Naive thymus-derived CD4-positive, alpha-beta T cell (primary cell): Measurements from ENCODE around the gene LHPP. TPM values are rescaled to one million over a fixed set of nuclear protein-coding genes. Genes with fewer than 3 reads are reported as not detected.
"Not testable (repeated sequence)": the region's sequence is repeated elsewhere in the genome, so short reads cannot be mapped to it uniquely, and the experiment has no call there.

Source experiments
- ATAC-seq: fragments of 150-1000 bp; cut with Tn5 transposase; 2 replicates; pipeline ENCODE4 v1.10.0; 2021; ENCODE audit warnings: mild to moderate bottlenecking, moderate library complexity
- CTCF ChIA-PET: fragments of 350-600 bp; sonication (Branson Sonifier 250); formaldehyde crosslinking; loops from one replicate; lab custom pipeline; 2021; ENCODE audit warnings: antibody characterized with exemption; lab: Charles Lee
- POLR2A ChIA-PET: fragments of 350-600 bp; sonication (Branson Sonifier 250); formaldehyde crosslinking; loops from one replicate; lab custom pipeline; 2021; ENCODE audit warnings: antibody characterized with exemption, inconsistent platforms; lab: Charles Lee
- DNase-seq, 9 donors: peaks; one replicate each; pipeline versions ENCODE4 v3.0.0 to v3.0.0-alpha.2; 2020 to 2022; ENCODE audit warnings: mixed read lengths in 1 of 9
- H3K27ac ChIP-seq: one replicate; pipeline ENCODE4 v1.7.0; 2013; ENCODE audit warnings: mild to moderate bottlenecking, low read depth, low read length, moderate library complexity
- H3K27me3 ChIP-seq, 2 donors: one replicate each; pipeline ENCODE4 v1.7.0; 2013; ENCODE audit warnings: low read length in 2 of 2, mild to moderate bottlenecking in 2 of 2, moderate library complexity in 2 of 2; ENCODE audit not compliant: control insufficient read depth in 2 of 2, insufficient read depth in 2 of 2
- H3K36me3 ChIP-seq, 3 experiments: 1 replicate in 2 of 3; 2 replicates in 1 of 3; pipeline ENCODE4 v1.7.0; 2013; ENCODE audit warnings: low read length in 3 of 3, mild to moderate bottlenecking in 3 of 3, moderate library complexity in 1 of 3; ENCODE audit not compliant: insufficient read depth in 3 of 3, control insufficient read depth in 2 of 3
- H3K4me1 ChIP-seq, 2 donors: one replicate each; pipeline ENCODE4 v1.7.0; 2013; ENCODE audit warnings: low read length in 2 of 2, mild to moderate bottlenecking in 2 of 2, moderate library complexity in 1 of 2; ENCODE audit not compliant: control insufficient read depth in 2 of 2, insufficient read depth in 2 of 2
- H3K4me3 ChIP-seq: 2 replicates; pipeline ENCODE4 v1.7.0; 2013; ENCODE audit warnings: mild to moderate bottlenecking, low read length
- H3K9me3 ChIP-seq, 3 experiments: 1 replicate in 2 of 3; 2 replicates in 1 of 3; pipeline ENCODE4 v1.7.0; 2013; ENCODE audit warnings: low read length in 3 of 3; ENCODE audit not compliant: control insufficient read depth in 2 of 3
- H3K27ac Mint-ChIP-seq, 9 donors: one replicate each; pipeline ENCODE4 v1.8.0; 2020 to 2022; ENCODE audit warnings: mixed read lengths in 9 of 9, mild to moderate bottlenecking in 8 of 9, moderate library complexity in 5 of 9, inconsistent platforms in 2 of 9
- H3K27me3 Mint-ChIP-seq, 5 donors: one replicate each; pipeline ENCODE4 v1.8.0; 2021 to 2022; ENCODE audit warnings: mixed read lengths in 5 of 5, mild to moderate bottlenecking in 1 of 5
- H3K36me3 Mint-ChIP-seq, 5 donors: one replicate each; pipeline ENCODE4 v1.8.0; 2020 to 2022; ENCODE audit warnings: mixed read lengths in 5 of 5, mild to moderate bottlenecking in 3 of 5, inconsistent platforms in 1 of 5
- H3K4me1 Mint-ChIP-seq, 7 donors: one replicate each; pipeline ENCODE4 v1.8.0; 2020 to 2022; ENCODE audit warnings: mixed read lengths in 7 of 7, mild to moderate bottlenecking in 3 of 7, inconsistent platforms in 1 of 7
- H3K4me3 Mint-ChIP-seq, 10 donors: one replicate each; pipeline ENCODE4 v1.8.0; 2020 to 2022; ENCODE audit warnings: mild to moderate bottlenecking in 10 of 10, mixed read lengths in 10 of 10, moderate library complexity in 6 of 10, inconsistent platforms in 2 of 10
- H3K9me3 Mint-ChIP-seq, 11 donors: one replicate each; pipeline ENCODE4 v1.8.0; 2020 to 2022; ENCODE audit warnings: mixed read lengths in 11 of 11, mild to moderate bottlenecking in 4 of 11, inconsistent platforms in 1 of 11, moderate library complexity in 1 of 11
- intact Hi-C, 2 donors: fragments of 100-400 bp; cut with micrococcal nuclease; formaldehyde crosslinking; loops; one replicate each; pipeline ENCODE4 v1.15.1; 2023
- polyA plus RNA-seq, 2 donors: library from polyadenylated mRNA; unstranded; fragments of 300-500 nt; fragmentation: Illumina TruSeq; gene quantifications; one replicate each; pipeline ENCODE4 v1.2.3, GENCODE V29; 2021
- total RNA-seq, 6 experiments: library from RNA in 5 of 6; stranded (reverse) in 5 of 6; gene quantifications; 1 replicate in 5 of 6; 2 replicates in 1 of 6; pipeline ENCODE4 v1.2.3 and lab custom pipeline; 2021 to 2026

The LHPP gene
- total and polyA plus RNA-seq, 7 experiments from 2014 or later: 19.8 to 31.2 (median 23.4) TPM

DNA sequence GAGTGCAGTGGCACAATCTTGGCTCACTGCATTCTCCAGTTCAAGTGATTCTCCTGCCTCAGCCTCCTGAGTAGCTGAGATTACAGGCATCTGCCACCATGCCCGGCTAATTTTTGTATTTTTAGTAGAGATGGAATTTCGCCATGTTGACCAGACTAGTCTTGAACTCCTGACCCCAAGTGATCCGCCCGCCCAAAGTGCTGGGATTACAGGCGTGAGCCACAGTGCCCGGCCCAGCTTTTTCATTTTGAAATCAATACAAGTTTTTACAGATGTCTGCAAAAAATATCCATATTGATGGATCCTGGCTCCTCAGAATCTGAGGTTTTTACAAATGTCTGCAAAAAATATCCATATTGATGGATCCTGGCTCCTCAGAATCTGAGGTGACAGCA lies 126.7 kb downstream of the LHPP start:
- H3K9me3 ChIP-seq, DNase-seq, H3K27ac ChIP-seq, H3K27me3 Mint-ChIP-seq, ATAC-seq, H3K9me3 Mint-ChIP-seq, POLR2A ChIA-PET, H3K4me3 Mint-ChIP-seq, H3K4me1 ChIP-seq, H3K36me3 ChIP-seq, intact Hi-C loops, H3K27ac Mint-ChIP-seq, H3K4me1 Mint-ChIP-seq, H3K4me3 ChIP-seq, CTCF ChIA-PET, H3K27me3 ChIP-seq: not testable (repeated sequence)
- peaks cover 2 to 15% (median 7%) of the 10 kb centered on the region in 5 donors for H3K36me3 Mint-ChIP-seq

DNA sequence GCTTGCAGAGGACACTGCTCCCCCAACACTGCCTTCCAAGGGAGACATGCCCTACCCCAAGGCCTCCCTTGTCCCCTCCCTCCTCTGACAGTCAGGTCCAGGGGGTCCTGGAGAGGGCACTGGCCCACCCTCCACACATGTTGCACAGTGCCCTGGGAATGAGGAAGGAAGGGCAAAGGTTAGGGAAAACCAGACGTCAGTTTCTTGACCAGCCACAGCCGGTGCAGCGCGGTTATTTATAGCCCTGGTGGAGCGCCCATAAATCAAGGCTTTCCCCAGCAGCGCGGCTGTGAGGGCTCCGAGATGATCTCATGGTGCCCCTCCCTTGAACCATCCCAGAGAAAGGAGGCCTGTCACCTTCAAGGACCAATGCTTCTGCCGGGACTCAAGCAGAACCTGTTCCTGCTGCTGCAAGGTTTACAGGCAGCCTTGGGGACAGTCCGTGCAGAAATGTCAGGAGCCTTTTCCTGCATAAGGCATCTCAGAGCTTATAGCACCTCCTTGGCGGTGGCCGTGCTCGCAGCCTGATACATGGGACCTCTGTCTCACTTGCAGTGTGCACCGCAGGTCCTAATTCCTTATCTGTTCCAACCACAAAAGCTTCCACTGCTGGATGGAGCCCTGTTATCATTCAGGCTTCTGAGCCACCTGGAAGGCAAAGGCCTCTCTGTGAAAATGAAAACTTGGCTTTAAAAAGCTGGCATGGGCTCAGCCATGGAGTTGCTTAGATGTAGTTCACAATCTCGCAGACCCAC lies 127.3 kb downstream of the LHPP start:
- H3K27ac Mint-ChIP-seq: no peak overlapping the region
- no peaks in the 10 kb centered on the region for H3K4me1 ChIP-seq
- peaks cover 0 to 4% (median 0%) of the 10 kb centered on the region in 11 donors for H3K9me3 Mint-ChIP-seq
- peak; percentile 24 for ATAC-seq
- peaks cover 0 to 4% (median 0%) of the 10 kb centered on the region in 5 donors for H3K27me3 Mint-ChIP-seq
- POLR2A ChIA-PET: no interaction called here
- no peaks in the 10 kb centered on the region for H3K27me3 ChIP-seq
- peaks cover 2 to 12% (median 7%) of the 10 kb centered on the region in 5 donors for H3K36me3 Mint-ChIP-seq
- H3K4me3 Mint-ChIP-seq: no peak overlapping the region
- no peak overlapping the region for H3K4me3 ChIP-seq
- H3K36me3 ChIP-seq: no peaks in the 10 kb centered on the region
- H3K9me3 ChIP-seq: no peaks in the 10 kb centered on the region
- DNase-seq: no peak
- CTCF ChIA-PET: no interaction called here
- intact Hi-C loops: no loop called here
- H3K4me1 Mint-ChIP-seq: peaks cover 0 to 4% (median 0%) of the 10 kb centered on the region in 7 donors
- H3K27ac ChIP-seq: no peak overlapping the region

DNA sequence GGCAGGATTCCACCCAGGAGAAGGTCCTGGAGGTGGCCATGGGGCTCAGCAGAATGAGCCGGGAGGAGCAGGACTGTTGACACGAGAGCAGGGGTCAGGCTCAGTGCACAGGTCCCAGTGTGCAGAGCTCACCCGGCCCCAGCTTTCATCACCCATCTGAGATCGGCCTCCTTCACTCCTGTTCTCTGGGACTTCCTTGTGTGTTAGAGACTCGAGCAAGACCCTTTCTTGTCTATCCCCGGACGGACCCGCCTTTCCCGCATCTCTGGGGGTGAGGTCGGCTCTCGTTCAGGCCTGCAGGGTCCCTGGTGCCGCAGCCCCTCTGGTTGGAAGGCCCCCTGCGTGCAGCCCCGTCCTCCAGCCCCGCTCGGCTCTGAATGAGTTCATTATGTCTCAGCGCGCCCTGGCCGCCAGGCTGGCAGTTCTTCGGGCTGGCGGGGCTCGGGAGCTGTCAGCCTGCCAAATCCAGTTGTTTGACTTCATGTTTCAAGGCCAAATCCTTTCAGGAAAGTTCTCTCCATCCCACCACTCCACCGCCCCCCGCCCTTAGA lies 127.9 kb downstream of the LHPP start:
- no peak overlapping the region for H3K4me3 Mint-ChIP-seq
- H3K4me1 Mint-ChIP-seq: peaks cover 0 to 4% (median 0%) of the 10 kb centered on the region in 7 donors
- H3K27ac Mint-ChIP-seq: no peak overlapping the region
- ATAC-seq: no peak
- H3K9me3 ChIP-seq: no peaks in the 10 kb centered on the region
- CTCF ChIA-PET: no interaction called here
- peaks cover 0 to 2% (median 0%) of the 10 kb centered on the region in 5 donors for H3K27me3 Mint-ChIP-seq
- H3K36me3 ChIP-seq: no peaks in the 10 kb centered on the region
- no peak overlapping the region for H3K4me3 ChIP-seq
- no peaks in the 10 kb centered on the region for H3K27me3 ChIP-seq
- no peak for DNase-seq
- H3K4me1 ChIP-seq: no peaks in the 10 kb centered on the region
- H3K36me3 Mint-ChIP-seq: peaks cover 2 to 12% (median 7%) of the 10 kb centered on the region in 5 donors
- intact Hi-C loops: no loop called here
- peaks cover 0 to 4% (median 0%) of the 10 kb centered on the region in 11 donors for H3K9me3 Mint-ChIP-seq
- no peak overlapping the region for H3K27ac ChIP-seq
- POLR2A ChIA-PET: interaction anchor here (0.6 kb wide), 1 partner anchor 307 kb away, joined by 3 read pairs; no protein-coding TSS in a partner anchor

DNA sequence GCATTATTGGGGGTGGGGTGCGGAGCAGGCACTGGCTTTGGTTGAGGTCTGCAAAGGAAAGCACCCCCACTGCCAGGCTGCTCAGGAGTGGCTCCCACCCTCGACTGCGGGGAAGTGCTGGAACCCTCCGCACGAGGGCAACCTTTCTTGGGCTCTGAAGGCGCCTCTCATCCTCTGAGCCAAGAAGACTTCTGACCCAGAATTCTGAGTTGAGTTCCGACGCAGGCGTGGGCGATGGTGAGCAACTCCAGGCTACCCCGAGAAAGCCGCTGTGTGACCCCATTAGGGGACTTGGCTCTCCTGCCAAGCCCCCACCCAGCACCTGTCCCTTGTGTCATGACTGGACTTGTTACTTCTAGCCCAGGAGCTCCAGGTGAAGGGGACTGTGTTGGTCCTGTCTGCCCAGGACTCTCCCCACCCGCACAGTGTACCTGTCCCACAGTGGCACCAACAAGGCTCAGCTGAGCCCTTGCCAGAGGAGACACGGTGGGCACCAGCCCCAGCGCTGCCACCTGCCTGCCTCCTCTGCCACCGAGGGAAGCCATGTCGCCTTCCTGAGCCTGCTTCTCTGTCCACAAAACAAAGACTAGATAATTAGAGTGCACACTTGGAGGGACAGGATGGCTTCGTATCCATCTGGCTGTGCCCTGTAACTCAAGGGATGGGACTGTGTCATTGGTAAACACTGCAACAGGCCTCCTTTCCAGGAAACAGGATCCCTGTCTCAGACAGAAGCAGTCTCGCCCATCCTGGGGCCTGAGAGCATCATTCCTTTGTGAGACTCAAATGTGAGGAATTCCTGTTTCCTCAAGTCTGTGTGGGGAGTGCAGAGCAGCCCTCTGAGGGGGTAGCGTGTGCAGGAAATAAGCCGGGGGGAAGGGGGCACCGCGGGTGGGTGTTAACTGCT lies 128.8 kb downstream of the LHPP start:
- POLR2A ChIA-PET: interaction anchor here (0.6 kb wide), 1 partner anchor 308 kb away, joined by 3 read pairs; no protein-coding TSS in a partner anchor
- Histone ChIP-seq H3K4me1 (no peaks in the 10 kb centered on the region), H3K9me3 (no peaks in the 10 kb centered on the region), H3K27ac (no peak overlapping the region), H3K36me3 (no peaks in the 10 kb centered on the region), H3K27me3 (no peaks in the 10 kb centered on the region), H3K4me3 (no peak overlapping the region)
- DNase-seq (no peak), ATAC-seq (no peak)
- no peak overlapping the region for H3K4me3 Mint-ChIP-seq
- intact Hi-C loops: no loop called here
- H3K36me3 Mint-ChIP-seq: peaks cover 2 to 17% (median 8%) of the 10 kb centered on the region in 5 donors
- peaks cover 0 to 2% (median 0%) of the 10 kb centered on the region in 5 donors for H3K27me3 Mint-ChIP-seq
- CTCF ChIA-PET: no interaction called here
- H3K4me1 Mint-ChIP-seq: peaks cover 0 to 5% (median 0%) of the 10 kb centered on the region in 7 donors
- H3K9me3 Mint-ChIP-seq: peaks cover 0 to 6% (median 0%) of the 10 kb centered on the region in 11 donors
- no peak overlapping the region for H3K27ac Mint-ChIP-seq

DNA sequence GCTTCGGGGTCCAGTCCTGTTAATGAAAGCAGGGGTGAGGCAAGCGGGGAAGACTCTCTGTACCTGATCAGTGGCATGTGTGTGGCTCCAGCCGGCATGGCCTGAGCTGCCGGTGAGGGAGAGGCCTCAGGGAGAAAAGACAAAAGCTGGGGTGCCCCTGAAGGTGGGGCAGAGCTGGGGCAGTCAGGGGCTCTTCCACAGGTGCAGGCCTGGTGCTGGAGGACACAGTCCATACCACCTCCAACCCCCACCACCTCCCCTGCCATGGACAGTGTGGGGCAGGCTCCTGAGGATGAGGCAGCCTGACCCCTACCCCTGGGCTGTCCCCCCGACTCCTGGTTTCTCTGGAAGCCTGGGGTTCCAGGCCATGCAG lies 129.5 kb downstream of the LHPP start:
- Histone ChIP-seq H3K4me1 (no peaks in the 10 kb centered on the region), H3K36me3 (no peaks in the 10 kb centered on the region), H3K9me3 (no peaks in the 10 kb centered on the region), H3K27me3 (no peaks in the 10 kb centered on the region), H3K27ac (no peak overlapping the region), H3K4me3 (no peak overlapping the region)
- ChIA-PET POLR2A (no interaction called here), CTCF (no interaction called here)
- intact Hi-C loops: no loop called here
- Mint-ChIP-seq H3K27ac (no peak overlapping the region), H3K36me3 (peaks cover 2 to 19% (median 13%) of the 10 kb centered on the region in 5 donors), H3K4me1 (peaks cover 0 to 9% (median 0%) of the 10 kb centered on the region in 7 donors), H3K4me3 (no peak overlapping the region), H3K9me3 (peaks cover 0 to 6% (median 0%) of the 10 kb centered on the region in 11 donors), H3K27me3 (peaks cover 0 to 2% (median 0%) of the 10 kb centered on the region in 5 donors)
- ATAC-seq: no peak
- DNase-seq: no peak

DNA sequence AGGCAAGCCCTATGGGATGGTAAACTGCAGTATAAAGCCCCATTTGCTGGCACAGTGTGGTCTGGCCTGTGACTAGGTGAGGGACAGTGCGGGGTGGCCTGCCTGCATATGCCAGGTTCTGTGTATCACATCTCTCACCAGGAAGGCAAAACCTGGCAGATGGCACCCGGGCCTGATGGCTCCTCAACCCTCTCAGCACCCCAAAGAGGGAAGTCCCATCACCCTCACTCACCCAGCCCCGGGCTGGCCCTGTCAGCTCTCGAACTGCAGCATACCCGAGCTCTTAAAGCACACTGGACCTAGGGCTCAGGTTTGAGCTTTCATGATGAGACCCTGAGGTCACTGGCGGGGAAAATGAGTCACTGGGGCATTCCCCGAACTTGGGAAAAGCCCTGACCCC lies 130.5 kb downstream of the LHPP start:
- Histone ChIP-seq H3K27me3 (no peaks in the 10 kb centered on the region), H3K4me1 (no peaks in the 10 kb centered on the region), H3K4me3 (no peak overlapping the region), H3K9me3 (no peaks in the 10 kb centered on the region), H3K36me3 (no peaks in the 10 kb centered on the region), H3K27ac (no peak overlapping the region)
- ATAC-seq (no peak), DNase-seq (no peak)
- peaks cover 0 to 2% (median 0%) of the 10 kb centered on the region in 5 donors for H3K27me3 Mint-ChIP-seq
- peaks cover 0 to 9% (median 0%) of the 10 kb centered on the region in 7 donors for H3K4me1 Mint-ChIP-seq
- H3K27ac Mint-ChIP-seq: peak overlapping the region in 1 of 9 donors; percentile 8
- H3K36me3 Mint-ChIP-seq: peaks cover 2 to 22% (median 13%) of the 10 kb centered on the region in 5 donors
- peaks cover 0 to 6% (median 0%) of the 10 kb centered on the region in 11 donors for H3K9me3 Mint-ChIP-seq
- ChIA-PET POLR2A (no interaction called here), CTCF (interaction anchor here (0.7 kb wide), 1 partner anchor 13 kb away, joined by 3 read pairs; no protein-coding TSS in a partner anchor)
- intact Hi-C loops: no loop called here
- H3K4me3 Mint-ChIP-seq: no peak overlapping the region
